KMS-11 (cell line): ENCODE results near the gene NTRK3.

Experiments used
- H2AFZ ChIP-seq: fragments of 200-600 bp; sonication (generic); 2 replicates; pipeline ENCODE4 v1.6.1; 2016; ENCODE audit warnings: antibody characterized with exemption, mixed run types, low read depth
- H3K27ac ChIP-seq: fragments of 200-600 bp; sonication (generic); 2 replicates; pipeline ENCODE4 v1.6.1; 2016; ENCODE audit warnings: mild to moderate bottlenecking, mixed run types
- H3K27me3 ChIP-seq: fragments of 200-600 bp; sonication (generic); 2 replicates; pipeline ENCODE4 v1.6.1; 2017; ENCODE audit warnings: mild to moderate bottlenecking, low read depth, mixed run types, moderate library complexity; ENCODE audit not compliant: insufficient read depth
- H3K36me3 ChIP-seq: fragments of 200-600 bp; sonication (generic); 2 replicates; pipeline ENCODE4 v1.6.1; 2017; ENCODE audit warnings: mild to moderate bottlenecking, mixed run types; ENCODE audit not compliant: insufficient read depth
- H3K4me1 ChIP-seq: fragments of 200-600 bp; sonication (generic); 2 replicates; pipeline ENCODE4 v1.6.1; 2016; ENCODE audit warnings: mild to moderate bottlenecking, low read depth, mixed run types; ENCODE audit not compliant: poor library complexity, severe bottlenecking
- H3K4me2 ChIP-seq: fragments of 200-600 bp; sonication (generic); 2 replicates; pipeline ENCODE4 v1.7.0; 2016; ENCODE audit warnings: mild to moderate bottlenecking, mixed run types
- H3K4me3 ChIP-seq: fragments of 200-600 bp; sonication (generic); IDR thresholded peaks from 2 replicates; pipeline ENCODE4 v1.6.1; 2017; ENCODE audit warnings: low read depth, low read length, mixed read lengths; ENCODE audit not compliant: insufficient read depth
- H3K79me2 ChIP-seq: fragments of 200-600 bp; sonication (generic); 2 replicates; pipeline ENCODE4 v1.6.1; 2016; ENCODE audit warnings: low read depth, mixed run types; ENCODE audit not compliant: insufficient read depth
- H3K9ac ChIP-seq: fragments of 200-600 bp; sonication (generic); 2 replicates; pipeline ENCODE4 v1.6.1; 2016; ENCODE audit warnings: mild to moderate bottlenecking, mixed run types
- H4K20me1 ChIP-seq: fragments of 200-600 bp; sonication (generic); 2 replicates; pipeline ENCODE4 v1.6.1; 2016; ENCODE audit warnings: mild to moderate bottlenecking, mixed run types; ENCODE audit not compliant: insufficient read depth
- CTCF ChIP-seq: fragments of 200-600 bp; sonication (generic); conservative IDR thresholded peaks from 2 replicates; pipeline ENCODE4 v1.6.1; 2017; ENCODE audit warnings: low read depth, mild to moderate bottlenecking, antibody characterized with exemption, low read length, moderate library complexity, mixed read lengths

Gene NTRK3

GRCh38 chr15:87947560-87947959, 309.0 kb downstream of the NTRK3 start:
- H3K36me3 ChIP-seq = no peaks in the 10 kb centered on the region
- no peak overlapping the region for H3K27ac ChIP-seq
- no peaks in the 10 kb centered on the region for H4K20me1 ChIP-seq
- H3K79me2 ChIP-seq = no peaks in the 10 kb centered on the region
- no peaks in the 10 kb centered on the region for H3K27me3 ChIP-seq
- H3K4me3 ChIP-seq = no peak overlapping the region
- no peak overlapping the region for H3K9ac ChIP-seq
- H2AFZ ChIP-seq = no peak overlapping the region
- no peak for TF ChIP-seq CTCF
- H3K4me1 ChIP-seq = no peaks in the 10 kb centered on the region
- H3K4me2 ChIP-seq = no peak overlapping the region

- Histone ChIP-seq H3K36me3 (no peaks in the 10 kb centered on the region), H4K20me1 (no peaks in the 10 kb centered on the region), H3K4me3 (no peak overlapping the region), H3K79me2 (no peaks in the 10 kb centered on the region), H3K27ac (no peak overlapping the region), H3K4me2 (no peak overlapping the region), H3K4me1 (no peaks in the 10 kb centered on the region), H3K27me3 (no peaks in the 10 kb centered on the region), H3K9ac (no peak overlapping the region), H2AFZ (no peak overlapping the region)
- TF ChIP-seq CTCF = no peak
Measured at GRCh38 chr15:87945246-87945645, 311.3 kb downstream of the NTRK3 start.

- Histone ChIP-seq H3K4me1 (no peaks in the 10 kb centered on the region), H3K4me2 (no peak overlapping the region), H3K79me2 (no peaks in the 10 kb centered on the region), H3K4me3 (no peak overlapping the region), H2AFZ (no peak overlapping the region), H3K9ac (no peak overlapping the region), H4K20me1 (no peaks in the 10 kb centered on the region), H3K36me3 (no peaks in the 10 kb centered on the region), H3K27ac (no peak overlapping the region), H3K27me3 (no peaks in the 10 kb centered on the region)
- no peak for TF ChIP-seq CTCF
Measured at GRCh38 chr15:87944691-87945090, 311.8 kb downstream of the NTRK3 start.

- Histone ChIP-seq H3K9ac (no peak overlapping the region), H3K27me3 (no peaks in the 10 kb centered on the region), H3K36me3 (no peaks in the 10 kb centered on the region), H3K4me3 (no peak overlapping the region), H3K79me2 (no peaks in the 10 kb centered on the region), H3K27ac (no peak overlapping the region), H2AFZ (no peak overlapping the region), H3K4me2 (no peak overlapping the region), H4K20me1 (no peaks in the 10 kb centered on the region), H3K4me1 (no peaks in the 10 kb centered on the region)
- no peak for TF ChIP-seq CTCF
Measured at GRCh38 chr15:87944050-87944449, 312.5 kb downstream of the NTRK3 start.

GRCh38 chr15:87943626-87944025, 312.9 kb downstream of the NTRK3 start:
- H3K4me1 ChIP-seq = no peaks in the 10 kb centered on the region
- H3K4me3 ChIP-seq = no peak overlapping the region
- no peak for TF ChIP-seq CTCF
- no peak overlapping the region for H3K27ac ChIP-seq
- no peaks in the 10 kb centered on the region for H4K20me1 ChIP-seq
- no peak overlapping the region for H3K9ac ChIP-seq
- H3K36me3 ChIP-seq = no peaks in the 10 kb centered on the region
- no peaks in the 10 kb centered on the region for H3K27me3 ChIP-seq
- H3K4me2 ChIP-seq = no peak overlapping the region
- H2AFZ ChIP-seq = no peak overlapping the region
- no peaks in the 10 kb centered on the region for H3K79me2 ChIP-seq
